Neural cell (in vitro differentiated cells): ENCODE results near the gene CCDC148.

Experiments used
- CTCF ChIP-seq: fragments of 450-650 bp; IDR thresholded peaks from 2 replicates; pipeline ENCODE4 v1.5.1; 2014; ENCODE audit warnings: antibody characterized with exemption, mild to moderate bottlenecking, moderate library complexity; ENCODE audit not compliant: poor library complexity, severe bottlenecking
- EP300 ChIP-seq: fragments of 450-650 bp; conservative IDR thresholded peaks from 2 replicates; pipeline ENCODE4 v1.6.1; 2014; ENCODE audit warnings: antibody characterized with exemption, mild to moderate bottlenecking, moderate library complexity; ENCODE audit not compliant: poor library complexity, severe bottlenecking
- EZH2 ChIP-seq: fragments of 200-600, 300-800 bp; shearing (Covaris generic), sonication (generic); IDR thresholded peaks from 2 replicates; pipeline ENCODE4 v1.6.1; 2014; ENCODE audit warnings: antibody characterized with exemption, low read length, borderline replicate concordance, mild to moderate bottlenecking; ENCODE audit not compliant: insufficient read depth, poor library complexity, severe bottlenecking
- POLR2AphosphoS5 ChIP-seq: IDR thresholded peaks from 2 replicates; pipeline ENCODE4 v1.6.1; 2012
- RAD21 ChIP-seq: fragments of 450-650 bp; conservative IDR thresholded peaks from 2 replicates; pipeline ENCODE4 v1.6.1; 2014; ENCODE audit warnings: antibody characterized with exemption, mild to moderate bottlenecking, moderate library complexity
- REST ChIP-seq: IDR thresholded peaks from 2 replicates; pipeline ENCODE4 v1.6.1; 2012; ENCODE audit warnings: borderline replicate concordance
- TAF1 ChIP-seq: IDR thresholded peaks from 2 replicates; pipeline ENCODE4 v1.6.1; 2012; ENCODE audit warnings: low read depth

DNA sequence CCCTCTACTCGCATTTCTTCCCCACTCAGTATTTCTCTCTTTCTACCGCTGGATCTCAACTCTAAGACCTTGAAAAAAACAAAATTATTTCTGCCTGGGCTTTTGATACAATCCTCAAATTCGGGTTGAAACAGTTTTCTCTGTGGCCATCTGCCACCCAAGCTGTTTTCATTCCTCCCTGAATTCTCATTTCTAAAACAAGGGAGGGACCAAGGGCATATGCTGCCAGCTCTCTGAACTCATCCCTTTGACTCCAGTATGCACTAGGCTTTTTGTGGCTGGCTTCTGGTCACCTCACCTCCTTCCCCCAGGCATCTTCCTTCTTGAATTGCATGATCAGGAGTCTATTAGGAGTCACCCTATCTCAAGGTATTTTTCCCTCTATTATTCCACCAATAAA, 49.5 kb downstream of the CCDC148 start:
- TF ChIP-seq CTCF = no peak
- no peak for TF ChIP-seq REST
- TF ChIP-seq TAF1 = no peak
- no peak for TF ChIP-seq EZH2
- no peak for TF ChIP-seq EP300
- TF ChIP-seq POLR2AphosphoS5 = no peak
- TF ChIP-seq RAD21 = no peak
